GM21381 (cell line): Measurements from ENCODE around the gene REXO1.

Experiments
- ATAC-seq: cut with Tn5 transposase; IDR thresholded peaks from one replicate; pipeline ENCODE4 v1.9.1; 2021; ENCODE audit warnings: mild to moderate bottlenecking, moderate library complexity; ENCODE audit not compliant: unreplicated experiment

REXO1 gene

GRCh38 chr19:1836458-1837221 lies 11.6 kb downstream of the REXO1 start:
- ATAC-seq, result no peak

GRCh38 chr19:1833540-1833939 lies 14.7 kb downstream of the REXO1 start:
- no peak for ATAC-seq

GRCh38 chr19:1832046-1832663 lies 16.1 kb downstream of the REXO1 start:
- no peak for ATAC-seq

GRCh38 chr19:1830978-1831377 lies 17.3 kb downstream of the REXO1 start:
- no peak for ATAC-seq

GRCh38 chr19:1830568-1830967 lies 17.7 kb downstream of the REXO1 start:
- no peak for ATAC-seq

GRCh38 chr19:1829958-1830357 lies 18.3 kb downstream of the REXO1 start:
- no peak for ATAC-seq

- ATAC-seq, result no peak
Measured at GRCh38 chr19:1828279-1829238, 19.7 kb downstream of the REXO1 start.

- no peak for ATAC-seq
Measured at GRCh38 chr19:1827566-1828278, 20.6 kb downstream of the REXO1 start.

GRCh38 chr19:1826557-1827521 lies 21.4 kb downstream of the REXO1 start:
- no peak for ATAC-seq

GRCh38 chr19:1825909-1826556 lies 22.2 kb downstream of the REXO1 start:
- no peak for ATAC-seq

- ATAC-seq, result no peak
Measured at GRCh38 chr19:1824252-1824622, 24.0 kb downstream of the REXO1 start.

GRCh38 chr19:1823539-1824251 lies 24.6 kb downstream of the REXO1 start:
- no peak for ATAC-seq

- ATAC-seq, result no peak
Measured at GRCh38 chr19:1823020-1823419, 25.3 kb downstream of the REXO1 start.

GRCh38 chr19:1822210-1822609 lies 26.1 kb downstream of the REXO1 start:
- ATAC-seq, result no peak

GRCh38 chr19:1819341-1820255 lies 28.7 kb downstream of the REXO1 start:
- ATAC-seq, result no peak

- ATAC-seq, result no peak
Measured at GRCh38 chr19:1818549-1819195, 29.6 kb downstream of the REXO1 start.

- ATAC-seq, result no peak
Measured at GRCh38 chr19:1817553-1818179, 30.6 kb downstream of the REXO1 start.
